CD4-positive, alpha-beta T cell (primary cell): ENCODE results near the gene AHDC1. TPM values are rescaled to one million over a fixed set of nuclear protein-coding genes. Genes with fewer than 3 reads are reported as not detected.

ENCODE experiments used
- ATAC-seq: fragments of 200-7000 bp; cut with Tn5 transposase; one replicate; pipeline ENCODE4 v1.10.0; 2022; ENCODE audit warnings: mild to moderate bottlenecking; ENCODE audit not compliant: poor library complexity
- CTCF ChIA-PET: fragments of 350-600 bp; sonication (Branson Sonifier 250); formaldehyde crosslinking; loops from one replicate; lab custom pipeline; 2021; ENCODE audit warnings: antibody characterized with exemption, inconsistent platforms; lab: Charles Lee
- POLR2A ChIA-PET: fragments of 350-600 bp; sonication (Branson Sonifier 250); formaldehyde crosslinking; loops from one replicate; lab custom pipeline; 2021; ENCODE audit warnings: antibody characterized with exemption, inconsistent platforms; lab: Charles Lee
- DNase-seq, 14 experiments: peaks; one replicate each; pipeline ENCODE4 v3.0.0-alpha.2; 2013 to 2020; ENCODE audit warnings: mixed read lengths in 2 of 14
- H3K27ac ChIP-seq, 2 donors: one replicate each; pipeline versions ENCODE4 v1.5.1 to v1.7.0; 2013; ENCODE audit warnings: low read length in 2 of 2, low read depth in 1 of 2, mild to moderate bottlenecking in 1 of 2
- H3K27me3 ChIP-seq, 2 experiments: 1 replicate in 1 of 2; 2 replicates in 1 of 2; pipeline versions ENCODE4 v1.6.1 to v1.7.0; 2013; ENCODE audit warnings: low read length in 2 of 2, control low read depth in 1 of 2, mild to moderate bottlenecking in 1 of 2, moderate library complexity in 1 of 2; ENCODE audit not compliant: insufficient read depth in 2 of 2, control insufficient read depth in 1 of 2
- H3K36me3 ChIP-seq: one replicate; pipeline ENCODE4 v1.6.1; 2013; ENCODE audit warnings: low read length, control low read depth; ENCODE audit not compliant: insufficient read depth
- H3K4me1 ChIP-seq: one replicate; pipeline ENCODE4 v1.6.1; 2013; ENCODE audit warnings: low read length, control low read depth; ENCODE audit not compliant: insufficient read depth
- H3K4me3 ChIP-seq: one replicate; pipeline ENCODE4 v1.5.1; 2013; ENCODE audit warnings: mild to moderate bottlenecking, low read length, moderate library complexity
- H3K9me3 ChIP-seq, 2 experiments: 1 replicate in 1 of 2; 2 replicates in 1 of 2; pipeline versions ENCODE4 v1.6.1 to v1.7.0; 2013; ENCODE audit warnings: low read length in 2 of 2, mild to moderate bottlenecking in 2 of 2, control low read depth in 1 of 2, moderate library complexity in 1 of 2; ENCODE audit not compliant: control insufficient read depth in 1 of 2, insufficient read depth in 1 of 2
- H3K27ac Mint-ChIP-seq: one replicate; pipeline ENCODE4 v1.8.0; 2020; ENCODE audit warnings: mixed read lengths
- H3K27me3 Mint-ChIP-seq: one replicate; pipeline ENCODE4 v1.8.0; 2021; ENCODE audit warnings: mixed read lengths
- H3K36me3 Mint-ChIP-seq: one replicate; pipeline ENCODE4 v1.8.0; 2021; ENCODE audit warnings: low read depth, mixed read lengths
- H3K4me1 Mint-ChIP-seq: one replicate; pipeline ENCODE4 v1.8.0; 2021; ENCODE audit warnings: low read depth, mixed read lengths
- H3K4me3 Mint-ChIP-seq: one replicate; pipeline ENCODE4 v1.8.0; 2020; ENCODE audit warnings: mild to moderate bottlenecking, mixed read lengths
- H3K9me3 Mint-ChIP-seq: one replicate; pipeline ENCODE4 v1.8.0; 2020; ENCODE audit warnings: mixed read lengths
- CTCF ChIP-seq: fragments of 200-600 bp; IDR thresholded peaks from one replicate; pipeline ENCODE4 v1.8.0; 2022; ENCODE audit warnings: antibody characterized with exemption, mild to moderate bottlenecking
- intact Hi-C, 2 experiments: fragments of 100-400 bp; cut with DNase I in 1 of 2; cut with micrococcal nuclease in 1 of 2; formaldehyde crosslinking; loops; one replicate each; pipeline versions ENCODE4 v1.15.1 to v1.9.0; 2023 to 2025; cut with DNase I, micrococcal nuclease
- total RNA-seq, 174 experiments: library from RNA in 2 of 174; stranded (reverse) in 2 of 174; gene quantifications; one replicate each; pipeline ENCODE4 v1.2.3 and lab custom pipeline; 2021 to 2026

AHDC1 gene
- total RNA-seq, 2 experiments from 2014 or later, result 20.8 to 22.9 TPM

GRCh38 chr1:27633298-27633610, 29.3 kb upstream of the AHDC1 start:
- Mint-ChIP-seq H3K4me1 (peaks cover 83% of the 10 kb centered on the region), H3K9me3 (no peaks in the 10 kb centered on the region), H3K27ac (peak overlapping the region; percentile 84), H3K4me3 (peak overlapping the region; percentile 81), H3K27me3 (no peaks in the 10 kb centered on the region), H3K36me3 (no peaks in the 10 kb centered on the region)
- H3K9me3 ChIP-seq, result no peaks in the 10 kb centered on the region
- no peaks in the 10 kb centered on the region for H3K36me3 ChIP-seq
- TF ChIP-seq CTCF, result no peak
- POLR2A ChIA-PET, result interaction anchor here (0.9 to 1.5 kb wide), 3 partner anchors 13 to 30 kb away, joined by 3 to 6 read pairs (median 3); no protein-coding TSS in a partner anchor
- ATAC-seq, result no peak
- peak overlapping the region; percentile 52 for H3K4me3 ChIP-seq
- intact Hi-C loops, result no loop called here
- peaks cover 74% of the 10 kb centered on the region for H3K4me1 ChIP-seq
- CTCF ChIA-PET, result no interaction called here
- H3K27me3 ChIP-seq, result no peaks in the 10 kb centered on the region
- peak overlapping the region in 1 of 2 donors; percentile 47 for H3K27ac ChIP-seq
- DNase-seq, result no peak

- intact Hi-C loops, result no loop called here
- CTCF ChIA-PET, result no interaction called here
- H3K36me3 Mint-ChIP-seq, result no peaks in the 10 kb centered on the region
- H3K27ac Mint-ChIP-seq, result peak overlapping the region; percentile 84
- POLR2A ChIA-PET, result interaction anchor here (0.9 to 1.5 kb wide), 3 partner anchors 12 to 30 kb away, joined by 3 to 6 read pairs (median 3); no protein-coding TSS in a partner anchor
- no peaks in the 10 kb centered on the region for H3K27me3 ChIP-seq
- ATAC-seq (peak; percentile 30), DNase-seq (peak in 5 of 14 experiments; percentile 26 to 68 (median 60))
- no peaks in the 10 kb centered on the region for H3K27me3 Mint-ChIP-seq
- H3K9me3 ChIP-seq, result no peaks in the 10 kb centered on the region
- no peak for TF ChIP-seq CTCF
- H3K36me3 ChIP-seq, result no peaks in the 10 kb centered on the region
- peaks cover 78% of the 10 kb centered on the region for H3K4me1 Mint-ChIP-seq
- peak overlapping the region; percentile 81 for H3K4me3 Mint-ChIP-seq
- peak overlapping the region; percentile 38 to 47 for H3K27ac ChIP-seq
- H3K9me3 Mint-ChIP-seq, result no peaks in the 10 kb centered on the region
- peaks cover 72% of the 10 kb centered on the region for H3K4me1 ChIP-seq
- peak overlapping the region; percentile 52 for H3K4me3 ChIP-seq
Observed at GRCh38 chr1:27632387-27633297, 28.7 kb upstream of the AHDC1 start.

GRCh38 chr1:27630859-27631491, 27.0 kb upstream of the AHDC1 start:
- H3K27me3 ChIP-seq, result no peaks in the 10 kb centered on the region
- H3K27ac Mint-ChIP-seq, result peak overlapping the region; percentile 50
- peak overlapping the region; percentile 52 for H3K4me3 Mint-ChIP-seq
- no peak for ATAC-seq
- DNase-seq, result peak in 1 of 14 experiments; percentile 61
- intact Hi-C loops, result no loop called here
- H3K4me3 ChIP-seq, result no peak overlapping the region
- no peaks in the 10 kb centered on the region for H3K9me3 ChIP-seq
- H3K36me3 ChIP-seq, result no peaks in the 10 kb centered on the region
- H3K27ac ChIP-seq, result no peak overlapping the region
- H3K4me1 Mint-ChIP-seq, result peaks cover 70% of the 10 kb centered on the region
- peaks cover 73% of the 10 kb centered on the region for H3K4me1 ChIP-seq
- no peaks in the 10 kb centered on the region for H3K36me3 Mint-ChIP-seq
- ChIA-PET CTCF (interaction anchor here (0.7 to 1.6 kb wide), 3 partner anchors 13 to 32 kb away, joined by 3 to 6 read pairs (median 3); no protein-coding TSS in a partner anchor), POLR2A (interaction anchor here (1.2 to 1.8 kb wide), 2 partner anchors 28 to 32 kb away, joined by 6 to 7 read pairs; no protein-coding TSS in a partner anchor)
- H3K9me3 Mint-ChIP-seq, result no peaks in the 10 kb centered on the region
- no peak for TF ChIP-seq CTCF
- no peaks in the 10 kb centered on the region for H3K27me3 Mint-ChIP-seq
